Liver (tissue), 3 donors: ENCODE data around the gene ANTXR2.

Experiments used
- EGR1 ChIP-seq, 2 donors: IDR thresholded peaks; 2 replicates each; pipeline ENCODE4 v1.6.1; 2016 to 2018; ENCODE audit warnings: antibody characterized with exemption in 2 of 2, low read depth in 2 of 2
- JUND ChIP-seq, 2 donors: IDR thresholded peaks; 2 replicates each; pipeline ENCODE4 v1.6.1; 2016; ENCODE audit warnings: antibody characterized with exemption in 2 of 2
- RAD21 ChIP-seq, 2 donors: IDR thresholded peaks; 2 replicates each; pipeline ENCODE4 v1.6.1; 2016; ENCODE audit warnings: antibody characterized with exemption in 2 of 2, mild to moderate bottlenecking in 2 of 2
- RXRA ChIP-seq, 2 donors: IDR thresholded peaks; 2 replicates each; pipeline ENCODE4 v1.6.1; 2017 to 2018; ENCODE audit warnings: antibody characterized with exemption in 2 of 2, mild to moderate bottlenecking in 1 of 2
- TAF1 ChIP-seq: conservative IDR thresholded peaks from 2 replicates; pipeline ENCODE4 v1.6.1; 2016; ENCODE audit warnings: antibody characterized with exemption, mild to moderate bottlenecking
- YY1 ChIP-seq: IDR thresholded peaks from 2 replicates; pipeline ENCODE4 v1.6.1; 2016; ENCODE audit warnings: antibody characterized with exemption, mild to moderate bottlenecking
- TF ChIP-seq, protein P1 (sequence below): fragments of 150-350 bp; IDR thresholded peaks from 2 replicates; pipeline ENCODE4 v1.5.1; 2017; ENCODE audit warnings: improper control_type of control experiment, low read depth, low read length; ENCODE audit not compliant: missing input control
- TF ChIP-seq, protein P2 (sequence below): IDR thresholded peaks from 2 replicates; pipeline ENCODE4 v1.6.1; 2016; ENCODE audit warnings: antibody characterized with exemption, mild to moderate bottlenecking
- TF ChIP-seq, protein P3 (sequence below): IDR thresholded peaks from 2 replicates; pipeline ENCODE4 v1.6.1; 2016; ENCODE audit warnings: antibody characterized with exemption
- TF ChIP-seq, protein P4 (sequence below): IDR thresholded peaks from 2 replicates; pipeline ENCODE4 v1.6.1; 2016; ENCODE audit warnings: antibody characterized with exemption
- donor health status: healthy.
- donor health status: healthy.

DNA sequence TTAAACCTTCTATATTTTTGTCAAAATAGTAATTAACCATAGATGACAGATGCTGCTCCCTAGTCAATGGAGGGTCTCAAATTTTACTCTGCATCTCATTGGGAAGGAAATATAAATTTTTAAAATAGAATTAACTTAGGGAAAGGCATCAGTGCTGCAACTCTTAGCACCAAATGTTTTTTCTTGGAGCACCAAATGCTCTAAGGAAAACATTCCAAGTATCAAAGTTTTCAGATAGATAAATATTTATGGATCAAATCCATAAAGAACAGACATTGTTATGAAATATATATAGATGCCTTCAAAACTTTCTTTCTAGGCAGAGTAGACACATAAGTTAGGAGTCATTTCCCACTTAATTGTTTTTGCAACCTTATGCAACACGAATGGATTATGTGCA, 168.7 kb downstream of the ANTXR2 start:
- TF ChIP-seq, protein P1, sequence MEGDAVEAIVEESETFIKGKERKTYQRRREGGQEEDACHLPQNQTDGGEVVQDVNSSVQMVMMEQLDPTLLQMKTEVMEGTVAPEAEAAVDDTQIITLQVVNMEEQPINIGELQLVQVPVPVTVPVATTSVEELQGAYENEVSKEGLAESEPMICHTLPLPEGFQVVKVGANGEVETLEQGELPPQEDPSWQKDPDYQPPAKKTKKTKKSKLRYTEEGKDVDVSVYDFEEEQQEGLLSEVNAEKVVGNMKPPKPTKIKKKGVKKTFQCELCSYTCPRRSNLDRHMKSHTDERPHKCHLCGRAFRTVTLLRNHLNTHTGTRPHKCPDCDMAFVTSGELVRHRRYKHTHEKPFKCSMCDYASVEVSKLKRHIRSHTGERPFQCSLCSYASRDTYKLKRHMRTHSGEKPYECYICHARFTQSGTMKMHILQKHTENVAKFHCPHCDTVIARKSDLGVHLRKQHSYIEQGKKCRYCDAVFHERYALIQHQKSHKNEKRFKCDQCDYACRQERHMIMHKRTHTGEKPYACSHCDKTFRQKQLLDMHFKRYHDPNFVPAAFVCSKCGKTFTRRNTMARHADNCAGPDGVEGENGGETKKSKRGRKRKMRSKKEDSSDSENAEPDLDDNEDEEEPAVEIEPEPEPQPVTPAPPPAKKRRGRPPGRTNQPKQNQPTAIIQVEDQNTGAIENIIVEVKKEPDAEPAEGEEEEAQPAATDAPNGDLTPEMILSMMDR = no peak
- TF ChIP-seq, protein P2, sequence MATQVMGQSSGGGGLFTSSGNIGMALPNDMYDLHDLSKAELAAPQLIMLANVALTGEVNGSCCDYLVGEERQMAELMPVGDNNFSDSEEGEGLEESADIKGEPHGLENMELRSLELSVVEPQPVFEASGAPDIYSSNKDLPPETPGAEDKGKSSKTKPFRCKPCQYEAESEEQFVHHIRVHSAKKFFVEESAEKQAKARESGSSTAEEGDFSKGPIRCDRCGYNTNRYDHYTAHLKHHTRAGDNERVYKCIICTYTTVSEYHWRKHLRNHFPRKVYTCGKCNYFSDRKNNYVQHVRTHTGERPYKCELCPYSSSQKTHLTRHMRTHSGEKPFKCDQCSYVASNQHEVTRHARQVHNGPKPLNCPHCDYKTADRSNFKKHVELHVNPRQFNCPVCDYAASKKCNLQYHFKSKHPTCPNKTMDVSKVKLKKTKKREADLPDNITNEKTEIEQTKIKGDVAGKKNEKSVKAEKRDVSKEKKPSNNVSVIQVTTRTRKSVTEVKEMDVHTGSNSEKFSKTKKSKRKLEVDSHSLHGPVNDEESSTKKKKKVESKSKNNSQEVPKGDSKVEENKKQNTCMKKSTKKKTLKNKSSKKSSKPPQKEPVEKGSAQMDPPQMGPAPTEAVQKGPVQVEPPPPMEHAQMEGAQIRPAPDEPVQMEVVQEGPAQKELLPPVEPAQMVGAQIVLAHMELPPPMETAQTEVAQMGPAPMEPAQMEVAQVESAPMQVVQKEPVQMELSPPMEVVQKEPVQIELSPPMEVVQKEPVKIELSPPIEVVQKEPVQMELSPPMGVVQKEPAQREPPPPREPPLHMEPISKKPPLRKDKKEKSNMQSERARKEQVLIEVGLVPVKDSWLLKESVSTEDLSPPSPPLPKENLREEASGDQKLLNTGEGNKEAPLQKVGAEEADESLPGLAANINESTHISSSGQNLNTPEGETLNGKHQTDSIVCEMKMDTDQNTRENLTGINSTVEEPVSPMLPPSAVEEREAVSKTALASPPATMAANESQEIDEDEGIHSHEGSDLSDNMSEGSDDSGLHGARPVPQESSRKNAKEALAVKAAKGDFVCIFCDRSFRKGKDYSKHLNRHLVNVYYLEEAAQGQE = no peak
- TF ChIP-seq YY1 (no peak), TAF1 (no peak), RXRA (IDR thresholded peaks at IDR 0.05) (no peak), JUND (IDR thresholded peaks at IDR 0.05) (no peak), RAD21 (IDR thresholded peaks at IDR 0.05) (no peak), EGR1 (IDR thresholded peaks at IDR 0.05; ENCODE audit: low read depth in 2 of 2) (no peak)
- TF ChIP-seq, protein P3, sequence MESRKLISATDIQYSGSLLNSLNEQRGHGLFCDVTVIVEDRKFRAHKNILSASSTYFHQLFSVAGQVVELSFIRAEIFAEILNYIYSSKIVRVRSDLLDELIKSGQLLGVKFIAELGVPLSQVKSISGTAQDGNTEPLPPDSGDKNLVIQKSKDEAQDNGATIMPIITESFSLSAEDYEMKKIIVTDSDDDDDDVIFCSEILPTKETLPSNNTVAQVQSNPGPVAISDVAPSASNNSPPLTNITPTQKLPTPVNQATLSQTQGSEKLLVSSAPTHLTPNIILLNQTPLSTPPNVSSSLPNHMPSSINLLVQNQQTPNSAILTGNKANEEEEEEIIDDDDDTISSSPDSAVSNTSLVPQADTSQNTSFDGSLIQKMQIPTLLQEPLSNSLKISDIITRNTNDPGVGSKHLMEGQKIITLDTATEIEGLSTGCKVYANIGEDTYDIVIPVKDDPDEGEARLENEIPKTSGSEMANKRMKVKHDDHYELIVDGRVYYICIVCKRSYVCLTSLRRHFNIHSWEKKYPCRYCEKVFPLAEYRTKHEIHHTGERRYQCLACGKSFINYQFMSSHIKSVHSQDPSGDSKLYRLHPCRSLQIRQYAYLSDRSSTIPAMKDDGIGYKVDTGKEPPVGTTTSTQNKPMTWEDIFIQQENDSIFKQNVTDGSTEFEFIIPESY = no peak
- TF ChIP-seq, protein P4, sequence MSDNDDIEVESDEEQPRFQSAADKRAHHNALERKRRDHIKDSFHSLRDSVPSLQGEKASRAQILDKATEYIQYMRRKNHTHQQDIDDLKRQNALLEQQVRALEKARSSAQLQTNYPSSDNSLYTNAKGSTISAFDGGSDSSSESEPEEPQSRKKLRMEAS = no peak
